ENCODE data around the gene BIRC3.

DNA sequence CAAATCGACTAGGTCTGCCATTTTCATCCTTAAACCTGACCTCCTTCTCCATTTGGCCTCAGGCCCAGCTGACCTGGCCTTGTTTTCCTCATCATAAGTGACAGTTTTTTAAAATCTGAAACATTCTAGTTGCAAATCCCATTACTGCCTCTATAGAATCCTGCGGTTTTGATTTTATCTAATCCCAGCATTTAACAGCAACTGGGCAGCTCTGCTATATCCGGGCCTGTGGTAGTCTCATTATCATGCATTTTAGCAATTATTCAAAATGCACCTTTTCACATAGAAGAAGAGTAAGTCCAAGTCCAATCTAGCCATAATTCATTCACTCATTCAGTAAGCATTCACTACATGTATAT, 28.6 kb upstream of the BIRC3 start:
- TF ChIP-seq, protein P1, sequence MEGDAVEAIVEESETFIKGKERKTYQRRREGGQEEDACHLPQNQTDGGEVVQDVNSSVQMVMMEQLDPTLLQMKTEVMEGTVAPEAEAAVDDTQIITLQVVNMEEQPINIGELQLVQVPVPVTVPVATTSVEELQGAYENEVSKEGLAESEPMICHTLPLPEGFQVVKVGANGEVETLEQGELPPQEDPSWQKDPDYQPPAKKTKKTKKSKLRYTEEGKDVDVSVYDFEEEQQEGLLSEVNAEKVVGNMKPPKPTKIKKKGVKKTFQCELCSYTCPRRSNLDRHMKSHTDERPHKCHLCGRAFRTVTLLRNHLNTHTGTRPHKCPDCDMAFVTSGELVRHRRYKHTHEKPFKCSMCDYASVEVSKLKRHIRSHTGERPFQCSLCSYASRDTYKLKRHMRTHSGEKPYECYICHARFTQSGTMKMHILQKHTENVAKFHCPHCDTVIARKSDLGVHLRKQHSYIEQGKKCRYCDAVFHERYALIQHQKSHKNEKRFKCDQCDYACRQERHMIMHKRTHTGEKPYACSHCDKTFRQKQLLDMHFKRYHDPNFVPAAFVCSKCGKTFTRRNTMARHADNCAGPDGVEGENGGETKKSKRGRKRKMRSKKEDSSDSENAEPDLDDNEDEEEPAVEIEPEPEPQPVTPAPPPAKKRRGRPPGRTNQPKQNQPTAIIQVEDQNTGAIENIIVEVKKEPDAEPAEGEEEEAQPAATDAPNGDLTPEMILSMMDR (IDR thresholded peaks at IDR 0.05), result no peak
- TF ChIP-seq EZH2 (IDR thresholded peaks at IDR 0.05; ENCODE audit: borderline replicate concordance, insufficient read depth, low read depth, low read length, poor library complexity, severe bottlenecking), result no peak

All from B cell (primary cell).